ENCODE measurements around the gene PACS2.

The PACS2 gene

GRCh38 chr14:105419195-105420091 lies 104.9 kb downstream of the PACS2 start, which contains the start of gene MTA1:
TSS of gene MTA1 (plus strand) at chr14:105419827. CDS start at chr14:105420036, 209 bp downstream.
- no peak for DNase-seq (ENCODE audit: extremely low read depth in 1 of 2, low read depth in 1 of 2)

GRCh38 chr14:105420101-105420973 lies 105.8 kb downstream of the PACS2 start:
- DNase-seq (ENCODE audit: extremely low read depth in 1 of 2, low read depth in 1 of 2): no peak

- DNase-seq (ENCODE audit: extremely low read depth in 1 of 2, low read depth in 1 of 2): no peak
Observed at GRCh38 chr14:105420974-105421674, 106.6 kb downstream of the PACS2 start.

- DNase-seq (ENCODE audit: extremely low read depth in 1 of 2, low read depth in 1 of 2): no peak
Observed at GRCh38 chr14:105421723-105422615, 107.4 kb downstream of the PACS2 start.

- no peak for DNase-seq (ENCODE audit: extremely low read depth in 1 of 2, low read depth in 1 of 2)
Observed at GRCh38 chr14:105422695-105423487, 108.3 kb downstream of the PACS2 start.

- no peak for DNase-seq (ENCODE audit: extremely low read depth in 1 of 2, low read depth in 1 of 2)
Observed at GRCh38 chr14:105423488-105424195, 109.1 kb downstream of the PACS2 start.

- DNase-seq (ENCODE audit: extremely low read depth in 1 of 2, low read depth in 1 of 2): no peak
Observed at GRCh38 chr14:105424861-105425260, 110.3 kb downstream of the PACS2 start.

GRCh38 chr14:105425823-105426247 lies 111.3 kb downstream of the PACS2 start:
- DNase-seq (ENCODE audit: extremely low read depth in 1 of 2, low read depth in 1 of 2): no peak

GRCh38 chr14:105426416-105427130 lies 112.0 kb downstream of the PACS2 start:
- no peak for DNase-seq (ENCODE audit: extremely low read depth in 1 of 2, low read depth in 1 of 2)

GRCh38 chr14:105427412-105427811 lies 112.9 kb downstream of the PACS2 start:
- no peak for DNase-seq (ENCODE audit: extremely low read depth in 1 of 2, low read depth in 1 of 2)

- no peak for DNase-seq (ENCODE audit: extremely low read depth in 1 of 2, low read depth in 1 of 2)
Observed at GRCh38 chr14:105427936-105428485, 113.5 kb downstream of the PACS2 start.

GRCh38 chr14:105430042-105430441 lies 115.5 kb downstream of the PACS2 start:
- DNase-seq (ENCODE audit: extremely low read depth in 1 of 2, low read depth in 1 of 2): no peak

- DNase-seq (ENCODE audit: extremely low read depth in 1 of 2, low read depth in 1 of 2): no peak
Observed at GRCh38 chr14:105430565-105430964, 116.0 kb downstream of the PACS2 start.

- DNase-seq (ENCODE audit: extremely low read depth in 1 of 2, low read depth in 1 of 2): no peak
Observed at GRCh38 chr14:105431256-105431655, 116.7 kb downstream of the PACS2 start.

GRCh38 chr14:105432657-105433056 lies 118.1 kb downstream of the PACS2 start:
- DNase-seq (ENCODE audit: extremely low read depth in 1 of 2, low read depth in 1 of 2): no peak

- no peak for DNase-seq (ENCODE audit: extremely low read depth in 1 of 2, low read depth in 1 of 2)
Observed at GRCh38 chr14:105433161-105433605, 118.6 kb downstream of the PACS2 start.

- DNase-seq (ENCODE audit: extremely low read depth in 1 of 2, low read depth in 1 of 2): no peak
Observed at GRCh38 chr14:105436402-105436801, 121.9 kb downstream of the PACS2 start.
